HepG2 (cell line): Measurements from ENCODE around the gene E2F1. TPM values are rescaled to one million over a fixed set of nuclear protein-coding genes. Genes with fewer than 3 reads are reported as not detected.

ENCODE experiments used
- AHDC1 ChIP-seq: sonication (generic); formaldehyde crosslinking; IDR thresholded peaks from 2 replicates; pipeline ENCODE4 v1.5.1; 2020; ENCODE audit warnings: mild to moderate bottlenecking, missing genetic modification reagents, borderline replicate concordance
- ATF7 ChIP-seq, 2 experiments: fragments of 450-650 bp in 1 of 2; sonication (generic) in 1 of 2; formaldehyde crosslinking in 1 of 2; IDR thresholded peaks; 2 replicates each; pipeline versions ENCODE4 v1.4.0 to v1.6.1; 2016 to 2020; ENCODE audit warnings: antibody characterized with exemption in 1 of 2, mild to moderate bottlenecking in 1 of 2, missing genetic modification reagents in 1 of 2
- KMT2B ChIP-seq: IDR thresholded peaks from 2 replicates; pipeline ENCODE4 v1.6.1; 2016; ENCODE audit warnings: missing genetic modification reagents, missing compliant biosample characterization
- NRL ChIP-seq: sonication (generic); formaldehyde crosslinking; IDR thresholded peaks from 2 replicates; pipeline ENCODE4 v1.5.0; 2020; ENCODE audit warnings: missing genetic modification reagents, mild to moderate bottlenecking, moderate library complexity, borderline replicate concordance
- SNRNP70 ChIP-seq: fragments of 200-400 bp; formaldehyde crosslinking; IDR thresholded peaks from 2 replicates; pipeline ENCODE4 v1.6.1; 2017; ENCODE audit warnings: mild to moderate bottlenecking, low read depth, low read length, moderate library complexity
- TOPORS ChIP-seq: sonication (generic); formaldehyde crosslinking; IDR thresholded peaks from 2 replicates; pipeline ENCODE4 v1.8.0; 2023; ENCODE audit warnings: mild to moderate bottlenecking, missing genetic modification reagents
- ZBTB21 ChIP-seq: sonication (generic); formaldehyde crosslinking; IDR thresholded peaks from 2 replicates; pipeline ENCODE4 v1.4.0; 2020; ENCODE audit warnings: missing genetic modification reagents
- ZMAT3 ChIP-seq: sonication (generic); formaldehyde crosslinking; conservative IDR thresholded peaks from 2 replicates; pipeline ENCODE4 v1.7.0; 2021; ENCODE audit warnings: missing genetic modification reagents
- ZNF432 ChIP-seq: sonication (generic); formaldehyde crosslinking; IDR thresholded peaks from 2 replicates; pipeline ENCODE4 v1.5.0; 2020; ENCODE audit warnings: missing genetic modification reagents, mild to moderate bottlenecking, borderline replicate concordance
- ZNF557 ChIP-seq: sonication (generic); formaldehyde crosslinking; IDR thresholded peaks from 2 replicates; pipeline ENCODE4 v1.4.0; 2020; ENCODE audit warnings: missing genetic modification reagents
- ZNF558 ChIP-seq: sonication (generic); formaldehyde crosslinking; IDR thresholded peaks from 2 replicates; pipeline ENCODE4 v1.9.0; 2022; ENCODE audit warnings: mild to moderate bottlenecking, missing genetic modification reagents, borderline replicate concordance
- ZNF563 ChIP-seq: sonication (generic); formaldehyde crosslinking; IDR thresholded peaks from 2 replicates; pipeline ENCODE4 v1.8.0; 2022; ENCODE audit warnings: mild to moderate bottlenecking, moderate library complexity, missing genetic modification reagents
- ZSCAN21 ChIP-seq: sonication (generic); formaldehyde crosslinking; IDR thresholded peaks from 2 replicates; pipeline ENCODE4 v1.8.0; 2022; ENCODE audit warnings: mild to moderate bottlenecking, missing genetic modification reagents, moderate library complexity, borderline replicate concordance
- polyA plus RNA-seq, 8 experiments: library from polyadenylated mRNA; depleted of rRNA in 3 of 8; stranded (reverse) in 7 of 8; unstranded in 1 of 8; fragments of >200 nt; fragmentation: Illumina TruSeq in 4 of 8; extraction: Trizol in 4 of 8; gene quantifications; 2 replicates each; pipeline versions ENCODE4 v1.2.1 to v1.2.3, GENCODE V29; 2011 to 2016; ENCODE audit warnings: low read depth in 4 of 8, missing spikeins in 1 of 8, mixed read lengths in 1 of 8; ENCODE audit not compliant: insufficient read depth in 1 of 8
- total RNA-seq, 5 experiments: library from RNA; depleted of rRNA; stranded (reverse); fragments of >200 nt; fragmentation: Illumina TruSeq; extraction: Trizol; gene quantifications; 2 replicates each; pipeline ENCODE4 v1.2.3, GENCODE V29; 2016; ENCODE audit warnings: low read depth in 1 of 5
- TF ChIP-seq, protein P1 (sequence below): sonication (generic); formaldehyde crosslinking; conservative IDR thresholded peaks from 2 replicates; pipeline ENCODE4 v1.5.0; 2020; ENCODE audit warnings: missing genetic modification reagents
- TF ChIP-seq, protein P2 (sequence below): sonication (generic); formaldehyde crosslinking; IDR thresholded peaks from 2 replicates; pipeline ENCODE4 v1.8.1; 2023; ENCODE audit warnings: mild to moderate bottlenecking, inconsistent platforms, moderate library complexity, missing genetic modification reagents, borderline replicate concordance

E2F1 gene
- total and polyA plus RNA-seq, 2 of the 13 experiments (the other 11 are each of a cell fraction or from before 2014, with no cell fraction given) = 25.5 to 39.4 TPM

- TF ChIP-seq, protein P1, sequence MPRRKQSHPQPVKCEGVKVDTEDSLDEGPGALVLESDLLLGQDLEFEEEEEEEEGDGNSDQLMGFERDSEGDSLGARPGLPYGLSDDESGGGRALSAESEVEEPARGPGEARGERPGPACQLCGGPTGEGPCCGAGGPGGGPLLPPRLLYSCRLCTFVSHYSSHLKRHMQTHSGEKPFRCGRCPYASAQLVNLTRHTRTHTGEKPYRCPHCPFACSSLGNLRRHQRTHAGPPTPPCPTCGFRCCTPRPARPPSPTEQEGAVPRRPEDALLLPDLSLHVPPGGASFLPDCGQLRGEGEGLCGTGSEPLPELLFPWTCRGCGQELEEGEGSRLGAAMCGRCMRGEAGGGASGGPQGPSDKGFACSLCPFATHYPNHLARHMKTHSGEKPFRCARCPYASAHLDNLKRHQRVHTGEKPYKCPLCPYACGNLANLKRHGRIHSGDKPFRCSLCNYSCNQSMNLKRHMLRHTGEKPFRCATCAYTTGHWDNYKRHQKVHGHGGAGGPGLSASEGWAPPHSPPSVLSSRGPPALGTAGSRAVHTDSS (CRISPR knock-in tag) = no peak
- TF ChIP-seq TOPORS (peak; percentile 57; the same call in 1 of the 2 replicates), ATF7 (IDR thresholded peaks at IDR 0.05) (no peak), ATF7 (CRISPR knock-in tag; IDR thresholded peaks at IDR 0.05) (no peak), ZNF432 (no peak), NRL (no peak), SNRNP70 (no peak), ZSCAN21 (CRISPR knock-in tag) (peak; percentile 100), ZNF557 (CRISPR knock-in tag) (no peak), ZNF558 (CRISPR knock-in tag) (no peak), ZBTB21 (CRISPR knock-in tag) (no peak), ZMAT3 (CRISPR knock-in tag) (no peak), KMT2B (CRISPR knock-in tag) (no peak), ZNF563 (CRISPR knock-in tag) (peak; percentile 28; the same call in 1 of the 2 replicates), AHDC1 (CRISPR knock-in tag) (peak; percentile 78; the same call in 1 of the 2 replicates)
- TF ChIP-seq, protein P2, sequence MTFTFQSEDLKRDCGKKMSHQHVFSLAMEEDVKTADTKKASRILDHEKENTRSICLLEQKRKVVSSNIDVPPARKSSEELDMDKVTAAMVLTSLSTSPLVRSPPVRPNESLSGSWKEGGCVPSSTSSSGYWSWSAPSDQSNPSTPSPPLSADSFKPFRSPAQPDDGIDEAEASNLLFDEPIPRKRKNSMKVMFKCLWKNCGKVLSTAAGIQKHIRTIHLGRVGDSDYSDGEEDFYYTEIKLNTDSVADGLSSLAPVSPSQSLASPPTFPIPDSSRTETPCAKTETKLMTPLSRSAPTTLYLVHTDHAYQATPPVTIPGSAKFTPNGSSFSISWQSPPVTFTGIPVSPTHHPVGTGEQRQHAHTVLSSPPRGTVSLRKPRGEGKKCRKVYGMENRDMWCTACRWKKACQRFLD = no peak
These were observed 38.4 kb upstream of the E2F1 start (continued) for GRCh38 chr20:33724439-33725094.
